HG02870 (cell line): Measurements from ENCODE around the gene RPL15.
"Not testable (repeated sequence)": the region's sequence is repeated elsewhere in the genome, so short reads cannot be mapped to it uniquely, and the experiment has no call there.

Experiments used
- ATAC-seq: cut with Tn5 transposase; IDR thresholded peaks from one replicate; pipeline ENCODE4 v1.9.1; 2021; ENCODE audit warnings: mild to moderate bottlenecking, moderate library complexity; ENCODE audit not compliant: unreplicated experiment

Gene RPL15

DNA sequence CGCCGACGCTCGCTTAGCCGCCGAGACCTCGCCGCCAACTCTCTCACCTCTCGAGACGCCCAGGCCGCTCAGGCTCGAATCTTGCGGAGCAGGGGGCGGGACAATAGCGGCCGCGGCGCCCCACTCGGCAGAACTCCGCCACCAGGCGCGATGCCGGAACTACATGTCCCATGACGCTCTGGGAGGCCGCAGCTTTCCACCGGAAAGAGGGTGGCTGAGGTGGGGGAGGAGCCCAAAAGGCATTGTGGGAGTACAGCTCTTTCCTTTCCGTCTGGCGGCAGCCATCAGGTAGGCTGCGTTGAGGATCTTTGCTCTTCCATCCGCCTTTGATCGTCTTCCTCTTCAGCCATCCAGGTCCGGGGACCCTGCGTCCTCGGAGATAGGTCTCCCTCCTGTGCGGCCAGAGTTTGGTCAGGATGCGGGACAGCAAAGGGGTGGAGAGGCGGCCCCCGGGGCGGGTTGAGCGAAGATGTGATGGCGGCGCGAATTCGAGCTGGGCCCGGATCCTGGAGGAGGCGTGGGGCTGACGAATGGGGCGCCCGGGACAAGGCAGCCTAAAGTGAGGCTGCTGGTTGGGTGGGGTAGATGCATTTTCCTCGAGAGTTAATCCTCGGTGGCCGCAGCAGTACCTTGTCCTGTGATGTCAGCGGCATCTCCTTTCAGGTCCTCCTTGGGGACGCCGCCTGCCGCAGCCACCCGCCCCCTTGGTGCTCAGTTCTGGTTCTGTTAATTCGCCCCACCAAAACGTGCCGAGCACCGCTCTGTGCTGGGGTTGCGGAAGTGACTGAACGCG lies at the start of gene RPL15, which contains the start of gene NKIRAS1:
RPL15 (plus strand) TSS at position 247 of the 793 bp plus-strand sequence. CDS start 728 bp downstream, outside the sequence.
NKIRAS1 (minus strand) TSS at position 105 of the 793 bp plus-strand sequence. CDS start 6,086 bp downstream, outside the sequence.
- ATAC-seq: peak; percentile 90

- ATAC-seq: no peak
Observed at GRCh38 chr3:23867400-23867799, 49.5 kb upstream of the RPL15 start.

- ATAC-seq: no peak
Observed at GRCh38 chr3:23867838-23868237, 49.1 kb upstream of the RPL15 start.

- no peak for ATAC-seq
Observed at GRCh38 chr3:23869977-23870662, 46.8 kb upstream of the RPL15 start.

DNA sequence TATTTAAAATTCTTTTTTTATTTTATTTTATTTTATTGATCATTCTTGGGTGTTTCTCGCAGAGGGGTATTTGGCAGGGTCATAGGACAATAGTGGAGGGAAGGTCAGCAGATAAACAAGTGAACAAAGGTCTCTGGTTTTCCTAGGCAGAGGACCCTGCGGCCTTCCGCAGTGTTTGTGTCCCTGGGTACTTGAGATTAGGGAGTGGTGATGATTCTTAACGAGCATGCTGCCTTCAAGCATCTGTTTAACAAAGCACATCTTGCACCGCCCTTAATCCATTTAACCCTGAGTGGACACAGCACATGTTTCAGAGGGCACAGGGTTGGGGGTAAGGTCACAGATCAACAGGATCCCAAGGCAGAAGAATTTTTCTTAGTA lies 46.3 kb upstream of the RPL15 start:
- not testable (repeated sequence) for ATAC-seq

GRCh38 chr3:23871361-23871760 lies 45.6 kb upstream of the RPL15 start:
- ATAC-seq: not testable (repeated sequence)

- ATAC-seq: no peak
Observed at GRCh38 chr3:23872330-23872729, 44.6 kb upstream of the RPL15 start.

GRCh38 chr3:23873941-23874340 lies 43.0 kb upstream of the RPL15 start:
- no peak for ATAC-seq

GRCh38 chr3:23874359-23875112 lies 42.4 kb upstream of the RPL15 start:
- ATAC-seq: no peak

GRCh38 chr3:23875113-23875725 lies 41.7 kb upstream of the RPL15 start:
- no peak for ATAC-seq

DNA sequence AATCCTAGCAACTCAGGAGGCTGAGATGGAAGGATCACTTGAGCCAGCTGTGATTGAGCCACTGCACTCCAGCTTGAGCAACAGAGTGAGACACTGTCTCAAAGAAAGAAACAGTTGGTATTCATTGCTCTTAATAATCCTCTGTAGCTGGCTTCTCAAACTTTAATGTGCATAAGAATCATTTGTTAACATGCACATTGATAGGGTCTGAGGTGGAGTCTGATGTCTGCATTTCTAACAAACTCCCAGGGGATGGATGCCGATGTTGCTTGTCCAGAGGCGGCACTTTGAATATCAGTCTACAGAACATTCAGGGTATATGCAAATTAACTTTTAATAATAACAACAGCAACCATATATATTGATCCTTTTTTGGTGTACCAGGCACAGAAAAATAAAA lies 40.0 kb upstream of the RPL15 start:
- no peak for ATAC-seq

- ATAC-seq: no peak
Observed at GRCh38 chr3:23877329-23877980, 39.5 kb upstream of the RPL15 start.

DNA sequence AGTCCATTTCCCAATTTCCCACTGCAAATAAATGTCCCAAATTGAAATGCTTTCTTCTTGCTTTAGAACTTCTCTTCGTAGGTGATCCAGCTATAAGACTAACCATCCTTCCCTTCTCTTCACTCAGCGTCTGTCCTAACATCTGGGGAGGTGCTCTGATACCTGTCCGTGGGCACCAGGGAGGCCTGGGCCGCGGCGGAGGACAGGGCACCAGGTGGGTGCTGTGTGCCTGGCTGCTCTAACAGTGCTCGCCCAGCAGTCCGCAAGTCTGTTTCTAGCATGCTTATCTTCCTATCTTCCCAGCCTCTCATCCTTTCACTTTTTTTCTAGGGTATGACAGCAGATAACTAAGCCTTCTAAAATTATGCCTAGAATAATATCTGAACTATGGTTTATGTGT lies 37.4 kb upstream of the RPL15 start:
- no peak for ATAC-seq

GRCh38 chr3:23880703-23881339 lies 36.1 kb upstream of the RPL15 start:
- ATAC-seq: no peak

- not testable (repeated sequence) for ATAC-seq
Observed at GRCh38 chr3:23881993-23882392, 34.9 kb upstream of the RPL15 start.

DNA sequence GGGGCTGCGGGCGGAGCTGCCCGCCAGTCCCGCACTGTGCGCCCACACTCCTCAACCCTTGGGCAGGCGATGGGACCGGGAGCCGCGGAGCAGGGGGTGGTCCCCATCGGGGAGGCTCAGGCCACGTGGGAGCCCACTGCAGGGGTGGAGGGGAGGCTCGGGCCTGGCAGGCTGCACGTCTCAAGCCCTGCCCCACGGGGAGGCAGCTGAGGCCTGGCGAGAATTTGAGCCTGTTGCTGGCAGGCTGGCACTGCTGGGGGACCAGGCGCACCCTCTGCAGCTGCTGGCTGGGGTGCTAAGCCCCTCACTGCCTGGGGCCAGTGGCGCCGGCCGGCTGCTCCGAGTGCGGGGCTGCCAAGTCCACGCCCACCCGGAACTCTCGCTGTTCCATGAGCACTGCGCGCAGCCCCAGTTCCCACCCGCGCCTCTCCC lies 34.4 kb upstream of the RPL15 start:
- no peak for ATAC-seq

DNA sequence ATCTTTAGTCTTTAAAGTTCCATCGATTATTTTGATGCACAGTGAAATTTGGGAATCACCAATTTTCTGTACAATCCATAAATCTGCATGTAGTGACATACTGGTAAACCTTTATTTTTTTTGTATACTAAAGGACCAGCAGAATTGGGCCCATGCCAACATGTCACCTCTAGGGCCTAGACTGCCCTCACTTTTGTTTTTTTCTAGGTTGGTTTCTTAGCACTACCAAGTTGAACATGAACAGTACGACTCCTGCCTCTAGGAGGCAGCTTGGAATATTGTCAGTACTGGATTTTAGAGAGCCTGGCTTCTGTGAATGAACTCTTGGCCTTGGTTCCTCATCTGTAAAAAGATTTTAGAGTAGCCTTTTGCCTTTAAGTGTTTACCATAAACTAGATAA lies 32.5 kb upstream of the RPL15 start:
- ATAC-seq: no peak

DNA sequence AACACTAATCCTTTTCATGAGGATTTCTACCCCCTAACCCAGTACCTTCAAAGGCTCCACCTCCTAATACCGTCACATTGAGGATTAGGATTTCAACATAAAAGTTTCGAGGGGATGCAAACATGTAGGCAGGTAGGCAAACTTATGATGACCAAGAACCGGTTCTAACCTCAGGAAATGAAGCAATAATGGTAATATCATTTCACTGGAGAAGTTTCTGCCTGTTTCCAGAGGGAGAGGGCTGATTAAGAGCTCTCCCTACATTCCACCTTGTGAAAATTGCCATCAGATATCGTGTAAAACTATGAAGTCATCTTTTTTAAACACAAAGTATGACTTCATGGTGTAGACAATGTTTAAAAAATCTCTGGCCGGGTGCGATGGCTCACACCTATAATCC lies 31.7 kb upstream of the RPL15 start:
- no peak for ATAC-seq

DNA sequence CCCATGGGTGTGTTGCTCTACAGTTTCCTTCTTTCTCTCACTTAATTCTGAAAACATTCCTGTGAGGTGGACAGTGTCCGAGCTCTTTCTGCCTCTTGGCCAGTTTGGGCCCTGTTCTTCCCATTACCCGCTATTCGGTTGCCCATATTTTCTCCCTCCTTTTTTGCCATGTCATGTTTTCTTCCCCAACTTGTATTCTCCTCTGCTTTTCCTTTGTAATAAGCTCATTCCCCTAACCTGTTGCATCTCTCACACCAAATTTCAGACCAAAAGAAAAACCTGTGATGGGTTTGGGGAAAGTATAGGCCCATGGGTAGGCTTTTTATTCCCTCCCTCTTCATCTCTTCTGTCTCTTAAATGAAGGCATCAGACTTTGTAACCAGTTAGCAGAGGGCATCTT lies 30.6 kb upstream of the RPL15 start:
- no peak for ATAC-seq

GRCh38 chr3:23888617-23889228 lies 28.2 kb upstream of the RPL15 start:
- no peak for ATAC-seq
